Femur (tissue), 1 donor: ENCODE measurements around the gene TRMT1L.
"Not testable (repeated sequence)": the region's sequence is repeated elsewhere in the genome, so short reads cannot be mapped to it uniquely, and the experiment has no call there.

Experiments used
- DNase-seq: peaks from one replicate; pipeline ENCODE4 v3.0.0-alpha.2; 2017

Gene TRMT1L

GRCh38 chr1:185156854-185157598 lies at the start of gene TRMT1L, which contains the start of gene SWT1:
TRMT1L (minus strand) TSS chr1:185156953; CDS start chr1:185156712, 241 bp downstream.
SWT1 (plus strand) TSS chr1:185157167; CDS start chr1:185160842, 3,675 bp downstream.
- peak; percentile 100 for DNase-seq

GRCh38 chr1:185200889-185201288 lies 44.1 kb upstream of the TRMT1L start:
- no peak for DNase-seq

GRCh38 chr1:185198712-185199111 lies 42.0 kb upstream of the TRMT1L start:
- not testable (repeated sequence) for DNase-seq

- DNase-seq, result no peak
Measured at GRCh38 chr1:185193756-185194155, 37.0 kb upstream of the TRMT1L start.

- DNase-seq, result peak; percentile 60
Measured at GRCh38 chr1:185170291-185170848, 13.6 kb upstream of the TRMT1L start.

- no peak for DNase-seq
Measured at GRCh38 chr1:185166106-185166505, 9.4 kb upstream of the TRMT1L start.

GRCh38 chr1:185162491-185162890 lies 5.7 kb upstream of the TRMT1L start:
- no peak for DNase-seq

- no peak for DNase-seq
Measured at GRCh38 chr1:185159966-185160365, 3.2 kb upstream of the TRMT1L start.

GRCh38 chr1:185158800-185159199 lies 2.0 kb upstream of the TRMT1L start:
- peak; percentile 21 for DNase-seq

GRCh38 chr1:185157599-185158412 lies 1.1 kb upstream of the TRMT1L start:
- DNase-seq, result no peak

- no peak for DNase-seq
Measured at GRCh38 chr1:185156288-185156853, 382 bp downstream of the TRMT1L start.

- DNase-seq, result no peak
Measured at GRCh38 chr1:185155600-185156287, 1.0 kb downstream of the TRMT1L start.

GRCh38 chr1:185154912-185155513 lies 1.7 kb downstream of the TRMT1L start:
- no peak for DNase-seq

GRCh38 chr1:185152187-185152767 lies 4.5 kb downstream of the TRMT1L start:
- no peak for DNase-seq

GRCh38 chr1:185151215-185151614 lies 5.5 kb downstream of the TRMT1L start:
- no peak for DNase-seq

GRCh38 chr1:185144233-185144632 lies 12.5 kb downstream of the TRMT1L start:
- no peak for DNase-seq

- DNase-seq, result no peak
Measured at GRCh38 chr1:185139246-185139645, 17.5 kb downstream of the TRMT1L start.

- no peak for DNase-seq
Measured at GRCh38 chr1:185137896-185138545, 18.7 kb downstream of the TRMT1L start.

- DNase-seq, result no peak
Measured at GRCh38 chr1:185132534-185132933, 24.2 kb downstream of the TRMT1L start.

- DNase-seq, result no peak
Measured at GRCh38 chr1:185129708-185130107, 27.0 kb downstream of the TRMT1L start.

GRCh38 chr1:185112356-185112755 lies 44.4 kb downstream of the TRMT1L start:
- DNase-seq, result no peak
